K562 (cell line): Measurements from ENCODE around the gene RMI1. TPM values are rescaled to one million over a fixed set of nuclear protein-coding genes. Genes with fewer than 3 reads are reported as not detected.

Experiments
- ATAC-seq: fragments of 200-7000 bp; cut with Tn5 transposase; 3 replicates; pipeline ENCODE4 v1.9.1; 2020; ENCODE audit warnings: moderate library complexity
- BruUV-seq: library from RNA; stranded (reverse); fragments of 400-500 nt; replicated peaks from 2 replicates; lab custom pipeline; 2021; lab: Mats Ljungman, UMichigan
- CTCF ChIA-PET: fragments of 300-600 bp; formaldehyde crosslinking; extraction: SDS; loops from one replicate; lab custom pipeline; 2021; ENCODE audit warnings: low intra/inter-chr PET ratio; lab: Yijun Ruan, JAX
- POLR2A ChIA-PET: fragments of 300-600, 350-650 bp; sonication (Branson Sonifier 250); formaldehyde crosslinking; extraction: SDS; loops from one replicate; lab custom pipeline; 2021; ENCODE audit warnings: antibody characterized with exemption, inconsistent platforms; lab: Yijun Ruan, JAX
- DNase-seq, 4 experiments: peaks; one replicate each; pipeline versions ENCODE4 v3.0.0 to v3.0.0-alpha.2; 2011 to 2018; ENCODE audit warnings: low spot score in 3 of 4, mixed read lengths in 3 of 4; ENCODE audit errors: extremely low read depth in 1 of 4
- FAIRE-seq: peaks from 2 replicates; lab custom pipeline; 2011; peaks lifted over from hg19 to GRCh38; lab: Jason Lieb, UNC
- H2AFZ ChIP-seq: 2 replicates; pipeline ENCODE4 v1.6.0; 2011; ENCODE audit warnings: low read depth, low read length, control low read depth, inconsistent platforms
- H3K27ac ChIP-seq: fragments of 200-600 bp; 3 replicates; pipeline ENCODE4 v1.8.0; 2011; ENCODE audit warnings: low read depth, mild to moderate bottlenecking, control low read depth, inconsistent platforms, low read length, moderate library complexity, mixed read lengths; ENCODE audit errors: extremely low read depth
- H3K27me3 ChIP-seq, 2 experiments: fragments of 300-600 bp in 1 of 2; 2 replicates in 1 of 2; 3 replicates in 1 of 2; pipeline versions ENCODE4 v1.6.0 to v1.8.0; 2011; ENCODE audit warnings: inconsistent platforms in 2 of 2, low read length in 2 of 2, mild to moderate bottlenecking in 1 of 2, mixed read lengths in 1 of 2, moderate library complexity in 1 of 2; ENCODE audit not compliant: control insufficient read depth in 2 of 2, insufficient read depth in 2 of 2
- H3K36me3 ChIP-seq: fragments of 300-600 bp; 3 replicates; pipeline ENCODE4 v1.8.0; 2011; ENCODE audit warnings: mild to moderate bottlenecking, low read length, inconsistent platforms; ENCODE audit not compliant: control insufficient read depth, insufficient read depth
- H3K4me1 ChIP-seq, 2 experiments: fragments of 200-600 bp in 1 of 2; replicated peaks in 1 of 2; 2 replicates in 1 of 2; 3 replicates in 1 of 2; pipeline versions ENCODE4 v1.5.1 to v1.8.0; 2011; ENCODE audit warnings: inconsistent platforms in 2 of 2, low read length in 2 of 2, mild to moderate bottlenecking in 1 of 2, mixed read lengths in 1 of 2, moderate library complexity in 1 of 2; ENCODE audit not compliant: control insufficient read depth in 2 of 2, insufficient read depth in 2 of 2
- H3K4me2 ChIP-seq: 2 replicates; pipeline ENCODE4 v1.6.1; 2011; ENCODE audit warnings: low read length, control low read depth, inconsistent platforms, mixed read lengths; ENCODE audit not compliant: insufficient read depth
- H3K4me3 ChIP-seq: fragments of 200-600 bp; sonication (generic), shearing (Covaris generic); 2 replicates; pipeline ENCODE4 v1.5.1; 2016; ENCODE audit warnings: control low read depth, inconsistent platforms
- H3K79me2 ChIP-seq: fragments of 200-600 bp; 3 replicates; pipeline ENCODE4 v1.8.0; 2011; ENCODE audit warnings: low read length, inconsistent platforms; ENCODE audit not compliant: control insufficient read depth, insufficient read depth
- H3K9ac ChIP-seq, 2 experiments: 2 replicates each; pipeline versions ENCODE4 v1.6.0 to v1.6.1; 2011; ENCODE audit warnings: low read depth in 2 of 2, low read length in 2 of 2, control low read depth in 1 of 2, inconsistent platforms in 1 of 2, mild to moderate bottlenecking in 1 of 2, mixed read lengths in 1 of 2; ENCODE audit not compliant: insufficient read depth in 1 of 2
- H3K9me1 ChIP-seq: one replicate; pipeline ENCODE4 v1.6.0; 2011; ENCODE audit warnings: inconsistent platforms, mild to moderate bottlenecking, low read length, moderate library complexity; ENCODE audit not compliant: control insufficient read depth, insufficient read depth
- H3K9me3 ChIP-seq: replicated peaks from 2 replicates; pipeline ENCODE4 v1.5.1; 2011; ENCODE audit warnings: low read depth, low read length, inconsistent platforms; ENCODE audit not compliant: control insufficient read depth, insufficient read depth
- H4K20me1 ChIP-seq: replicated peaks from 2 replicates; pipeline ENCODE4 v1.6.1; 2011; ENCODE audit warnings: low read length, inconsistent platforms, mixed read lengths; ENCODE audit not compliant: control insufficient read depth, insufficient read depth
- ARNT ChIP-seq, 2 experiments: fragments of 450-650 bp; IDR thresholded peaks; 2 replicates each; pipeline ENCODE4 v1.6.1; 2016; ENCODE audit warnings: mild to moderate bottlenecking in 1 of 2
- CGGBP1 ChIP-seq: fragments of 250-450 bp; sonication (Bioruptor Pico); IDR thresholded peaks from 2 replicates; pipeline ENCODE4 v1.9.0; 2021; ENCODE audit warnings: mild to moderate bottlenecking
- E2F6 ChIP-seq, 2 experiments: IDR thresholded peaks; 2 replicates each; pipeline ENCODE4 v1.6.1; 2011; ENCODE audit warnings: borderline replicate concordance in 1 of 2, control low read depth in 1 of 2, low read depth in 1 of 2, low read length in 1 of 2, mild to moderate bottlenecking in 1 of 2, mixed read lengths in 1 of 2, moderate library complexity in 1 of 2; ENCODE audit not compliant: insufficient read depth in 1 of 2, insufficient read length in 1 of 2, poor library complexity in 1 of 2, severe bottlenecking in 1 of 2; ENCODE audit errors: extremely low read depth in 1 of 2
- ETV5 ChIP-seq: sonication (generic); formaldehyde crosslinking; IDR thresholded peaks from 2 replicates; pipeline ENCODE4 v1.4.0; 2020; ENCODE audit warnings: low read depth, mild to moderate bottlenecking, missing genetic modification reagents
- EZH2 ChIP-seq: IDR thresholded peaks from 2 replicates; pipeline ENCODE4 v1.6.1; 2012; ENCODE audit warnings: low read depth, mild to moderate bottlenecking, inconsistent platforms, low read length, borderline replicate concordance
- FOXM1 ChIP-seq, 2 experiments: fragments of 450-650 bp in 1 of 2; sonication (generic) in 1 of 2; formaldehyde crosslinking in 1 of 2; IDR thresholded peaks; 2 replicates each; pipeline versions ENCODE4 v1.6.1 to v1.9.0; 2017 to 2022; ENCODE audit warnings: low read depth in 2 of 2, mild to moderate bottlenecking in 2 of 2, missing genetic modification reagents in 1 of 2, moderate library complexity in 1 of 2
- KDM1A ChIP-seq, 2 experiments: fragments of 450-650 bp; IDR thresholded peaks; 2 replicates each; pipeline ENCODE4 v1.6.1; 2016; ENCODE audit warnings: mild to moderate bottlenecking in 2 of 2
- MIER1 ChIP-seq: fragments of 450-650 bp; IDR thresholded peaks from 2 replicates; pipeline ENCODE4 v1.6.1; 2016; ENCODE audit warnings: antibody characterized with exemption, mild to moderate bottlenecking, low read depth
- RBM17 ChIP-seq: fragments of 200-400 bp; formaldehyde crosslinking; IDR thresholded peaks from 2 replicates; pipeline ENCODE4 v1.6.1; 2017; ENCODE audit warnings: low read depth, mild to moderate bottlenecking, low read length, borderline replicate concordance
- RBM39 ChIP-seq: fragments of 200-400 bp; formaldehyde crosslinking; optimal IDR thresholded peaks from 2 replicates; pipeline ENCODE3; 2018; ENCODE audit warnings: low read depth, low read length
- SETDB1 ChIP-seq: IDR thresholded peaks from one replicate; pipeline ENCODE4 v1.6.1; 2012; ENCODE audit warnings: low read length, control low read depth, inconsistent platforms
- TSHZ1 ChIP-seq: fragments of 250-450 bp; sonication (Bioruptor Pico); IDR thresholded peaks from 2 replicates; pipeline ENCODE4 v1.4.0; 2020; ENCODE audit warnings: mild to moderate bottlenecking, moderate library complexity
- ZNF124 ChIP-seq: sonication (generic); formaldehyde crosslinking; IDR thresholded peaks from 2 replicates; pipeline ENCODE4 v1.8.1; 2022; ENCODE audit warnings: missing genetic modification reagents
- ZNF766 ChIP-seq: fragments of 200-800 bp; sonication (Bioruptor generic); conservative IDR thresholded peaks from 2 replicates; pipeline ENCODE4 v1.6.1; 2016; ENCODE audit warnings: missing genetic modification characterization, missing compliant biosample characterization
- ZNF830 ChIP-seq: fragments of 250-450 bp; sonication (Bioruptor Pico); IDR thresholded peaks from 2 replicates; pipeline ENCODE4 v1.5.0; 2021; ENCODE audit warnings: mild to moderate bottlenecking
- WGBS: fragments of 100-300 bp; shearing (Covaris generic); methylation state at CpG from one replicate; pipeline ENCODE4 v1.1.6; 2016; ENCODE audit warnings: low coverage, mixed read lengths; ENCODE audit not compliant: insufficient coverage; ENCODE audit errors: missing lambda C conversion rate; 5-methylcytosine and 5-hydroxymethylcytosine counted together
- in situ Hi-C: fragments of 300-500 bp; cut with MboI; formaldehyde crosslinking; loops from 4 replicates; pipeline ENCODE4 v1.15.0; 2018; ENCODE audit warnings: inconsistent platforms, mixed read lengths
- intact Hi-C: fragments of 100-400 bp; cut with micrococcal nuclease; formaldehyde crosslinking; loops from 2 replicates; pipeline ENCODE4 v1.14.2; 2022
- polyA plus RNA-seq, 8 experiments: library from polyadenylated mRNA; depleted of rRNA in 4 of 8; stranded (reverse) in 5 of 8; unstranded in 3 of 8; fragments of >200 nt; fragmentation: Nextera tagmentation in 2 of 8; fragmentation: Illumina TruSeq in 1 of 8; extraction: Ambion mirVana in 2 of 8; extraction: Trizol in 1 of 8; gene quantifications; 2 replicates each; pipeline versions ENCODE4 v1.2.1 to v1.2.3, GENCODE V29; 2011 to 2014; ENCODE audit warnings: inconsistent platforms in 1 of 8, missing spikeins in 1 of 8
- total RNA-seq, 7 experiments: library from RNA; depleted of rRNA in 6 of 7; stranded (reverse); fragments of >200 nt in 6 of 7; fragmentation: Illumina TruSeq in 2 of 7; extraction: Trizol in 2 of 7; gene quantifications; 2 replicates each; pipeline versions ENCODE4 v1.2.1 to v1.2.3, GENCODE V29; 2011 to 2021; ENCODE audit warnings: low replicate concordance in 1 of 7

Gene RMI1
- total and polyA plus RNA-seq, 9 of the 15 experiments (the other 6 are each of a cell fraction or from before 2014, with no cell fraction given), result 3.0 to 17.4 (median 10.6) TPM

GRCh38 chr9:83959061-83959460 is 21.5 kb upstream of the RMI1 start:
- POLR2A ChIA-PET, result interaction anchor here (0.7 kb wide), 1 partner anchor 9 kb away, joined by 3 read pairs; no protein-coding TSS in a partner anchor
- no peak for ATAC-seq

More at GRCh38 chr9:83959061-83959460, 21.5 kb upstream of the RMI1 start:
- no peak overlapping the region for H3K9ac ChIP-seq
- no peaks in the 10 kb centered on the region for H3K9me1 ChIP-seq
- no peaks in the 10 kb centered on the region for H3K9me3 ChIP-seq
- H4K20me1 ChIP-seq, result no peaks in the 10 kb centered on the region
- BruUV-seq, result no TSS peak
- H3K27me3 ChIP-seq, result no peaks in the 10 kb centered on the region
- 60% methylated on average over 1 of the region's 4 CpGs for WGBS
- H3K4me2 ChIP-seq, result no peak overlapping the region
- no peak for FAIRE-seq
- CTCF ChIA-PET, result no interaction called here
- no peak overlapping the region for H2AFZ ChIP-seq
- no peak for TF ChIP-seq E2F6 (IDR thresholded peaks at IDR 0.05; ENCODE audit: borderline replicate concordance in 1 of 2, extremely low read depth in 1 of 2, insufficient read depth in 1 of 2, insufficient read length in 1 of 2, low read depth in 1 of 2, low read length in 1 of 2, poor library complexity in 1 of 2, severe bottlenecking in 1 of 2)
- no peak for TF ChIP-seq ZNF830 (CRISPR knock-in tag)
- TF ChIP-seq MIER1, result no peak
- no peak for TF ChIP-seq RBM39
- no peak for TF ChIP-seq ETV5 (CRISPR knock-in tag)
- no peak for TF ChIP-seq RBM17
- no peak for TF ChIP-seq TSHZ1 (CRISPR knock-in tag)
- no peak for TF ChIP-seq CGGBP1 (CRISPR knock-in tag)
- TF ChIP-seq KDM1A (IDR thresholded peaks at IDR 0.05), result no peak
- TF ChIP-seq ARNT (IDR thresholded peaks at IDR 0.05), result no peak
- TF ChIP-seq ZNF766, result no peak
- TF ChIP-seq EZH2, result no peak
- TF ChIP-seq ZNF124 (CRISPR knock-in tag), result no peak
- no peak for TF ChIP-seq FOXM1 (IDR thresholded peaks at IDR 0.05; ENCODE audit: low read depth)
- TF ChIP-seq FOXM1 (CRISPR knock-in tag; IDR thresholded peaks at IDR 0.05; ENCODE audit: low read depth), result no peak
- TF ChIP-seq SETDB1, result no peak
- in situ Hi-C loops (no loop called here), intact Hi-C loops (no loop called here)
- no peak for DNase-seq
- H3K79me2 ChIP-seq, result peaks cover 23% of the 10 kb centered on the region
- H3K4me3 ChIP-seq, result no peak overlapping the region
- no peaks in the 10 kb centered on the region; the same call in 2 of the 3 replicates for H3K36me3 ChIP-seq
- H3K4me1 ChIP-seq, result peaks cover 7 to 14% of the 10 kb centered on the region in 2 experiments; a peak in 4 of 5 replicates
- H3K27ac ChIP-seq, result no peak overlapping the region
